GM12878 (cell line): ENCODE results near the gene SELENOO. TPM values are rescaled to one million over a fixed set of nuclear protein-coding genes. Genes with fewer than 3 reads are reported as not detected.

Experiments
- ATAC-seq: fragments of 200-7000 bp; cut with Tn5 transposase; 3 replicates; pipeline ENCODE4 v1.9.1; 2020; ENCODE audit warnings: mild to moderate bottlenecking, moderate library complexity
- BruUV-seq: library from RNA; stranded (reverse); fragments of 400-500 nt; replicated peaks from 2 replicates; lab custom pipeline; 2021; lab: Mats Ljungman, UMichigan
- CTCF ChIA-PET: fragments of 300-600 bp; sonication (Branson Sonifier 250); formaldehyde crosslinking; extraction: SDS; loops from one replicate; lab custom pipeline; 2021; ENCODE audit warnings: inconsistent platforms; lab: Yijun Ruan, JAX
- POLR2A ChIA-PET: fragments of 350-600 bp; formaldehyde crosslinking; extraction: SDS; loops from one replicate; lab custom pipeline; 2021; ENCODE audit warnings: inconsistent platforms; lab: Charles Lee
- RAD21 ChIA-PET: fragments of 300-600 bp; sonication (Branson Sonifier 250); formaldehyde crosslinking; loops from one replicate; lab custom pipeline; 2023; ENCODE audit warnings: antibody characterized with exemption; ENCODE audit not compliant: unreplicated experiment; lab: Charles Lee
- SMC1A ChIA-PET: fragments of 300-600 bp; sonication (Branson Sonifier 250); formaldehyde crosslinking; loops from one replicate; lab custom pipeline; 2023; ENCODE audit not compliant: unreplicated experiment, uncharacterized antibody; lab: Charles Lee
- DNase-seq: peaks from one replicate; pipeline ENCODE4 v3.0.0-alpha.2; 2011; ENCODE audit warnings: low read depth, low spot score
- FAIRE-seq: peaks from 3 replicates; lab custom pipeline; 2011; peaks lifted over from hg19 to GRCh38; lab: Jason Lieb, UNC
- H2AFZ ChIP-seq: 2 replicates; pipeline ENCODE4 v1.6.0; 2011; ENCODE audit warnings: low read depth, low read length, control low read depth; ENCODE audit not compliant: control insufficient read depth
- H3K27ac ChIP-seq: 2 replicates; pipeline ENCODE4 v1.5.1; 2011; ENCODE audit warnings: control low read depth; ENCODE audit not compliant: control insufficient read depth, insufficient read depth
- H3K27me3 ChIP-seq, 2 experiments: replicated peaks in 1 of 2; 2 replicates each; pipeline versions ENCODE4 v1.6.0 to v1.6.1; 2011; ENCODE audit warnings: low read length in 1 of 2; ENCODE audit not compliant: control insufficient read depth in 2 of 2, insufficient read depth in 2 of 2
- H3K36me3 ChIP-seq, 2 experiments: 2 replicates each; pipeline ENCODE4 v1.5.1; 2011; ENCODE audit warnings: low read length in 1 of 2; ENCODE audit not compliant: control insufficient read depth in 2 of 2, insufficient read depth in 2 of 2
- H3K4me1 ChIP-seq: 2 replicates; pipeline ENCODE4 v1.6.1; 2011; ENCODE audit warnings: mild to moderate bottlenecking, low read length, moderate library complexity, mixed read lengths; ENCODE audit not compliant: control insufficient read depth, insufficient read depth
- H3K4me2 ChIP-seq: 2 replicates; pipeline ENCODE4 v1.6.0; 2011; ENCODE audit warnings: control low read depth; ENCODE audit not compliant: control insufficient read depth, insufficient read depth
- H3K4me3 ChIP-seq: fragments of 200-600 bp; sonication (generic); 2 replicates; pipeline ENCODE4 v1.5.1; 2016
- H3K79me2 ChIP-seq: 2 replicates; pipeline ENCODE4 v1.6.0; 2011; ENCODE audit warnings: low read length; ENCODE audit not compliant: control insufficient read depth, insufficient read depth
- H3K9ac ChIP-seq: 2 replicates; pipeline ENCODE4 v1.8.0; 2011; ENCODE audit warnings: low read length, control low read depth, mixed read lengths; ENCODE audit not compliant: control insufficient read depth, insufficient read depth
- H3K9me3 ChIP-seq: replicated peaks from 3 replicates; pipeline ENCODE4 v1.5.1; 2011; ENCODE audit warnings: mild to moderate bottlenecking, low read length; ENCODE audit not compliant: control insufficient read depth, insufficient read depth
- H4K20me1 ChIP-seq: 2 replicates; pipeline ENCODE4 v1.6.0; 2011; ENCODE audit not compliant: control insufficient read depth, insufficient read depth
- ATF7 ChIP-seq: fragments of 450-650 bp; IDR thresholded peaks from 2 replicates; pipeline ENCODE4 v1.6.1; 2016; ENCODE audit warnings: low read depth, mild to moderate bottlenecking
- CEBPZ ChIP-seq: fragments of 150-350 bp; IDR thresholded peaks from 2 replicates; pipeline ENCODE4 v1.6.1; 2016; ENCODE audit warnings: low read depth, low read length
- CREB1 ChIP-seq: IDR thresholded peaks from 2 replicates; pipeline ENCODE4 v1.6.1; 2012; ENCODE audit warnings: low read depth, mild to moderate bottlenecking, inconsistent platforms
- EED ChIP-seq: sonication (generic); IDR thresholded peaks from 2 replicates; pipeline ENCODE4 v1.6.1; 2016; ENCODE audit warnings: antibody characterized with exemption, low read depth
- ESRRA ChIP-seq: IDR thresholded peaks from 2 replicates; pipeline ENCODE4 v1.6.1; 2012; ENCODE audit warnings: mild to moderate bottlenecking, low read length, improper control_type of control experiment
- IRF4 ChIP-seq: IDR thresholded peaks from 2 replicates; pipeline ENCODE4 v1.6.1; 2011; ENCODE audit warnings: low read depth, low read length
- KLF5 ChIP-seq: fragments of 450-650 bp; IDR thresholded peaks from 2 replicates; pipeline ENCODE4 v1.6.1; 2014; ENCODE audit warnings: mild to moderate bottlenecking; ENCODE audit not compliant: partially characterized antibody
- MTA2 ChIP-seq: fragments of 450-650 bp; IDR thresholded peaks from 2 replicates; pipeline ENCODE4 v1.6.1; 2016; ENCODE audit warnings: low read depth, mild to moderate bottlenecking, moderate library complexity
- NBN ChIP-seq: fragments of 450-650 bp; IDR thresholded peaks from 2 replicates; pipeline ENCODE4 v1.6.1; 2016
- NFYB ChIP-seq: IDR thresholded peaks from 2 replicates; pipeline ENCODE4 v1.6.1; 2011; ENCODE audit warnings: low read depth, mild to moderate bottlenecking, low read length, improper control_type of control experiment, moderate library complexity; ENCODE audit not compliant: insufficient read depth
- PAX5 ChIP-seq: IDR thresholded peaks from 2 replicates; pipeline ENCODE4 v1.6.1; 2011; ENCODE audit warnings: low read depth, low read length, borderline replicate concordance
- POLR2AphosphoS2 ChIP-seq: IDR thresholded peaks from 2 replicates; pipeline ENCODE4 v1.6.1; 2011; ENCODE audit warnings: low read depth, mild to moderate bottlenecking, low read length, improper control_type of control experiment, moderate library complexity
- ZNF217 ChIP-seq: fragments of 450-650 bp; IDR thresholded peaks from 2 replicates; pipeline ENCODE4 v1.6.1; 2017; ENCODE audit warnings: antibody characterized with exemption, mild to moderate bottlenecking
- ZNF24 ChIP-seq: fragments of 450-650 bp; IDR thresholded peaks from 2 replicates; pipeline ENCODE4 v1.6.1; 2017; ENCODE audit warnings: antibody characterized with exemption, mild to moderate bottlenecking
- ZNF384 ChIP-seq: IDR thresholded peaks from 2 replicates; pipeline ENCODE4 v1.6.1; 2012; ENCODE audit warnings: low read depth, mild to moderate bottlenecking, low read length, improper control_type of control experiment, borderline replicate concordance
- ZSCAN29 ChIP-seq: fragments of 450-650 bp; IDR thresholded peaks from 2 replicates; pipeline ENCODE4 v1.6.1; 2017; ENCODE audit warnings: mild to moderate bottlenecking, moderate library complexity
- WGBS: methylation state at CpG from one replicate; pipeline ENCODE4 v1.1.6; 2016; ENCODE audit warnings: low lambda C conversion rate; ENCODE audit not compliant: insufficient replicate concordance, insufficient coverage; ENCODE audit errors: missing lambda C conversion rate; 5-methylcytosine and 5-hydroxymethylcytosine counted together
- in situ Hi-C: fragments of 300-500 bp; cut with MboI; formaldehyde crosslinking; loops from 9 replicates; pipeline ENCODE4 v1.14.3; 2018; ENCODE audit warnings: mixed read lengths
- intact Hi-C: fragments of 100-400 bp; cut with micrococcal nuclease; formaldehyde crosslinking; loops from one replicate; pipeline ENCODE4 v1.14.2; 2022; ENCODE audit not compliant: unreplicated experiment
- polyA plus RNA-seq, 11 experiments: library from polyadenylated mRNA; depleted of rRNA in 4 of 11; unstranded in 6 of 11; stranded (reverse) in 5 of 11; fragments of >200 nt; fragmentation: Nextera tagmentation in 4 of 11; fragmentation: Illumina TruSeq in 1 of 11; extraction: Ambion mirVana in 4 of 11; extraction: Trizol in 1 of 11; gene quantifications; 1 replicate in 1 of 11; 2 replicates in 10 of 11; pipeline versions ENCODE4 v1.2.1 to v1.2.3, GENCODE V29; 2011 to 2016; ENCODE audit warnings: inconsistent platforms in 2 of 11, missing spikeins in 2 of 11, low read depth in 1 of 11
- total RNA-seq, 4 experiments: library from RNA; depleted of rRNA in 3 of 4; stranded (reverse); fragments of >200 nt in 3 of 4; fragmentation: Illumina TruSeq in 1 of 4; extraction: Trizol in 1 of 4; gene quantifications; 2 replicates each; pipeline versions ENCODE4 v1.2.1 to v1.2.3, GENCODE V29; 2013 to 2021
- TF ChIP-seq, protein P1 (sequence below): IDR thresholded peaks from 2 replicates; pipeline ENCODE4 v1.6.1; 2011; ENCODE audit warnings: mild to moderate bottlenecking, low read depth, low read length, moderate library complexity; ENCODE audit not compliant: insufficient replicate concordance

SELENOO gene
- total and polyA plus RNA-seq, 10 of the 15 experiments (the other 5 are each of a cell fraction or from before 2014, with no cell fraction given) = 0.42 to 23.3 (median 3.3) TPM

- peak; percentile 70; the same call in 1 of the 2 replicates for TF ChIP-seq NFYB
- TF ChIP-seq PAX5 = peak; percentile 31; the same call in 1 of the 2 replicates
- TF ChIP-seq IRF4 = no peak
These were observed 10.4 kb upstream of the SELENOO start (continued) for GRCh38 chr22:50190182-50190940.

DNA sequence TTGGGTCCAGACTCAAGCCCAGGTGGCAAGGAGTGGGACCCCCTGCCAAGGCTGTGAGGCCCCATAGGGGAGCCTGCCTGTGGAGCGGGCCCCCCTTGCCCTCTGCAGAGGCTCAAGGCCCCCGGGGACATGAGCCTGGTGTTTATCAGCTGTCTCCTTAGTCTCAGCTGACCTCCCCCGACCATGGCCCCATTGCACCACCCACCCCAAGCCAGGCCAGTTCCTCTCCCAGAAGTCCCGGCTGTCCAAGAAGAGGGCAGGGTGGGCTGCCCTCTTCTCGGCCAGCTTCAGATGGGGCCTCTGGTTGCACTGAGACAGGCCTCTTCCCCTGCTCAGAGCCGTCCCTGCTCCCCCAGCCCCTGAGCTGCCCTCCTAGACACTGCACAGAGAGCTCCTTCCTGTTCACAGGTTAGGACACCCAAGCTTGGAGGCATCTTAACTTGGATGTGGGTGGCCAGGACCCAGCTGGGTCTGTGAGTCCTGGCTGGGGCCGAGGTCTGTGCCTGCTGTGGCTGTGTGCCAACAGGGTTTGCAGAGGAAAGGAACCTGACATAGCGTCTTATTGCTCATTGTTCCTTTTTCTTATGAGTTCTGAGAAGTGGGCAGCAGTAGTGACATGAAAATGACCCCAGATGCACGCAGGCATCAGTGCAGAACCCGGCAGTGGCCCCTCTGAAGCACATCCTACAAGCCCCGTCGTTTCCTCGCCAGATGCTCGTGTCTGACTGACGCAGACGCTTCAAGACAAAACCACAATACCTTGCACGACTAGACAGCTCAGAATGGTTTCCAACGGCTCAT, 9.7 kb upstream of the SELENOO start:
- CTCF ChIA-PET = interaction anchor here (0.7 to 2.1 kb wide), 6 partner anchors 12 to 151 kb away, joined by 3 to 5 read pairs (median 3); partner anchors contain the start of gene HDAC10
- TF ChIP-seq POLR2AphosphoS2 = no peak; the same call in 1 of the 2 replicates
- TF ChIP-seq ZNF384 = no peak
- no peak; the same call in 1 of the 2 replicates for TF ChIP-seq NBN
- TF ChIP-seq ATF7 = 0 out of 2 replicates have a peak, but pooled peaks have one; percentile 38
- no peak for TF ChIP-seq ZNF217
- TF ChIP-seq KLF5 = no peak
- TF ChIP-seq CEBPZ = no peak
- TF ChIP-seq, protein P1, sequence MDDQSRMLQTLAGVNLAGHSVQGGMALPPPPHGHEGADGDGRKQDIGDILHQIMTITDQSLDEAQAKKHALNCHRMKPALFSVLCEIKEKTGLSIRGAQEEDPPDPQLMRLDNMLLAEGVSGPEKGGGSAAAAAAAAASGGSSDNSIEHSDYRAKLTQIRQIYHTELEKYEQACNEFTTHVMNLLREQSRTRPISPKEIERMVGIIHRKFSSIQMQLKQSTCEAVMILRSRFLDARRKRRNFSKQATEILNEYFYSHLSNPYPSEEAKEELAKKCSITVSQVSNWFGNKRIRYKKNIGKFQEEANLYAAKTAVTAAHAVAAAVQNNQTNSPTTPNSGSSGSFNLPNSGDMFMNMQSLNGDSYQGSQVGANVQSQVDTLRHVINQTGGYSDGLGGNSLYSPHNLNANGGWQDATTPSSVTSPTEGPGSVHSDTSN = peak; percentile 68
- TF ChIP-seq EED = peak; percentile 61
- TF ChIP-seq CREB1 = no peak
- TF ChIP-seq ZSCAN29 = 0 out of 2 replicates have a peak, but pooled peaks have one; percentile 24
- peak; percentile 43; the same call in 1 of the 2 replicates for TF ChIP-seq MTA2
- no peak for TF ChIP-seq ESRRA
- TF ChIP-seq ZNF24 = no peak

More for the DNA sequence above, 9.7 kb upstream of the SELENOO start:
- POLR2A ChIA-PET = interaction anchor here (0.8 to 2.2 kb wide), 9 partner anchors 9 to 349 kb away, joined by 3 to 6 read pairs (median 3); no protein-coding TSS in a partner anchor
- DNase-seq = peak; percentile 85
- Histone ChIP-seq H3K36me3 (peaks cover 0 to 27% of the 10 kb centered on the region in 2 experiments; a peak in 3 of 4 replicates), H3K4me3 (peak overlapping the region; percentile 64), H3K9ac (peak overlapping the region; percentile 89), H3K27me3 (no peaks in the 10 kb centered on the region), H3K27ac (peak overlapping the region; percentile 98), H3K79me2 (peaks cover 72% of the 10 kb centered on the region), H3K4me1 (peaks cover 73% of the 10 kb centered on the region), H3K9me3 (no peaks in the 10 kb centered on the region), H4K20me1 (no peaks in the 10 kb centered on the region), H3K4me2 (peak overlapping the region; percentile 90), H2AFZ (no peak overlapping the region)
- in situ Hi-C loops (no loop called here), intact Hi-C loops (loop anchor here (10.0 kb wide), 1 partner anchor 256 kb away; no protein-coding TSS in a partner anchor)
- BruUV-seq = TSS peak; percentile 63
- RAD21 ChIA-PET = interaction anchor here (0.9 to 2.1 kb wide), 8 partner anchors 10 to 310 kb away, joined by 3 to 5 read pairs (median 4); no protein-coding TSS in a partner anchor
- SMC1A ChIA-PET = no interaction called here
- FAIRE-seq = peak; percentile 97
- 1% methylated on average over 18 of the region's 18 CpGs for WGBS
- ATAC-seq = peak; percentile 57
